COLO829 (cell line): Measurements from ENCODE around the gene TMEM200A.

ENCODE experiments used
- DNase-seq: peaks from one replicate; pipeline ENCODE4 v3.0.0; 2012; ENCODE audit warnings: low spot score

Gene TMEM200A

DNA sequence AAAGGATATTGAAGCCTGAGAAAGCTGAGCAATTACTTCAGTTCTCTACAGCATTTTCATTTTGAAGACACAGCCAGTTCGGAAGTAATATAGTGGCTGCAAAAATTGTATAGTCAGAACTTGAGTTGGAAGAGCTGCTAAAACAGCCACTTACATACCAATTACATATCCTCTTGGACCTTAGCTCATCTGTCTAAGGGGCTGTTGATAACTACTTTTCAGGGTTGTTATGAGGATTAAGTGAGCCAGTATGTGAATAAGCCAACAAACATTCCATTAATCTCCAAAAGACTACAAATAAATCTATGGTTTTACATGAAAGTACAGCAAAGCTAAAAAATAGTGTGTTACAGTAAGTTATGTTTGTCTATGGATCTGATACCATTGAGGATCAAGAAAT, 59.7 kb downstream of the TMEM200A start:
- no peak for DNase-seq

DNA sequence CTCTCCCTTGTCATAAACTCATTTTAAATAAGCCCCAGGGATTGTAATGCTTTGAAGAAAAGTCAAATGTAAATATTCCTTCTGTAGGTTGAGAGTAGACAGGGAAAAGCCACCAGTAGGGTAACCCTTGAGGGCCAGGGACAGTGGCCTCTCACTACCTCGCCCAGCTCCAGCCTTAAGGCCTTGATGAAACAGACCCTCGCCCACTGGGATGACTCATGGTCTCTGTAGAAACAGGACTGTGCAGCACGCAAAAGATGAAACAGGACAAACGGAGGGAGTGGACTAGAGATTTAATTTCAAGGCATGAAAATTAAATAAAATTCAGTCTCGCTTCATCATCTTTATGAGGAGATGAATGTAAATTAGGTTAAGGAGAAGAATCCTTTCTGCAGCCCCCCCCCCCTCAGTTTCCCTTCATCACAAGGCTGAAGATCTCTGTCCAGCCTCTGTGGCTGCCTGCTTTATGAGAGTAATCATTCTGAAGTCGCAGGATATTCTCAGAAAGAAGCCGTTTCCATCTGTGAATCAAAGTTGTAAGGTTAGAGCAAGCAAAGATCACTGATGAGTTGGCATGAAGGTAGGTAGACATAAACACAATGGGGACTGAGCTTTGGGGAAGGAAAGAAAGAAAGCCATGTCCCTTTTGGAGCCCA, 60.4 kb downstream of the TMEM200A start:
- no peak for DNase-seq

GRCh38 chr6:130431346-130431852, 65.6 kb downstream of the TMEM200A start:
- DNase-seq: no peak

- DNase-seq: no peak
Observed at GRCh38 chr6:130432838-130433237, 67.0 kb downstream of the TMEM200A start.

DNA sequence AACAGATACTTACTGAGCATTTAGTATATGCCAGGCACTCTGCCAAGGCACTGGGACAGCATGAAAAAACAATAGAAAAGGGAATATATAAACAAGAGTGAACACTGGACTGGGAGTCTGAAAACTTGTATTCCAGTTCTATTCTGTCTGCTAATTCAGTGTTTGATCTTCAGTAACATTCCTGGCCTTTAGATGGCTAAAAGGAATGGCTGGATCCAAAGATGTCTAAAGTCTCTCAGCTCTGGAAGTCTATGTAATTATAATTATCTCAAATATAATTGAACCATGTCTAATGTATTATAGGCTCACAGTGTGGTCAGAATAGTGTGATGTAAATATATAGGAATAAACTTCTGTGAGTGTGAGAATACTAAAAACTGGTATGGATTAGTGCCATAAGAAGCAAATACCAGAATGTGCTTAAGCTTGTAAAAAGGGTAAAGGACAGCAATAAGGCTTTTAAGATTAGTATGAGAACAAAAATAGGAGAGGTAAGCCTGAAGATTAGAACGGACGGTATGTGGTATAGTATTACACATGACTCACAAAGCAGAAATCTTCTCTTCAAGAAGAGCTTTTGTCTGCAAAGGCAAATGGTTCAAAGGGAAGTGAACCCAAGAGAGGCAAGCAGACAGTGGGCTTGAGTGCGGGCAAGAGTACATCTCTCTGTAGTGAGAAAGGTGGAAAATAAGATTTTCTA, 68.5 kb downstream of the TMEM200A start:
- DNase-seq: no peak

DNA sequence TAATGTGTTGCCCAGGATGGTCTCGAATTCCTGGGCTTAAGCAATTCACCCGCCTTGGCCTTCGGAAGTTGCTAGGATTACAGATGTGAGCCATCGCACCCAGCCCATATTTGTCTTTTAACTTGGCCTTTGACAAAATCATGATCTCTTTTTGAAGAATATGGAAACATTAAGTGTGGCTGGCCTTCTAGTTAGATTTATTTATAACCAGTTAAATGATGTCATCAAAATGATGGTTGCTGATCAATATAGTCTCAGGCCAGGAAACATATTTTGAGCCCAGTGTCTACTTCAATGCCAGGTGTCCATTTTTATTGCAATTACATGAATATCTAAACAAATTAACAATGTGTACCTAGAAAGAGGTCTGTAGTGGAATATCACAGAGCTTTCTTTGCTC, 69.4 kb downstream of the TMEM200A start:
- no peak for DNase-seq

GRCh38 chr6:130437961-130438360, 72.1 kb downstream of the TMEM200A start:
- DNase-seq: no peak

DNA sequence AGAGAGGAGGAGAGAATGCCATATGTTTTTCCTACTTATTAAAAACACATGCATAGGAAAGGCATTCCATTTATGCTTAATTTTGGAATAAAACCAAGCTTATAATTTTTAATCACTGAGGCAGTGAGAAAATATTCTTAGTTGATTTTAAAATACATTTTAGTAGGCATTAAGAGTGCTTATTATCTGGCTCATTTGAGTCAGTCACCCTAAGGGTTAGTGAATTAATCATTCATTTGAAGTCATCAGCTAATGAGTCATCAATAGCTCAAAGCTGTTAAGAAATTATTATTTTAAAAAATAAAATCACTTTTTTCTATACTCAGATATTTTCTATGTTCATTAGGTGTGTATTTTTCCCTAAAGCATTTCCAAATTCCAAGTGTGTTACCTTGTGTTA, 81.6 kb downstream of the TMEM200A start:
- DNase-seq: no peak

DNA sequence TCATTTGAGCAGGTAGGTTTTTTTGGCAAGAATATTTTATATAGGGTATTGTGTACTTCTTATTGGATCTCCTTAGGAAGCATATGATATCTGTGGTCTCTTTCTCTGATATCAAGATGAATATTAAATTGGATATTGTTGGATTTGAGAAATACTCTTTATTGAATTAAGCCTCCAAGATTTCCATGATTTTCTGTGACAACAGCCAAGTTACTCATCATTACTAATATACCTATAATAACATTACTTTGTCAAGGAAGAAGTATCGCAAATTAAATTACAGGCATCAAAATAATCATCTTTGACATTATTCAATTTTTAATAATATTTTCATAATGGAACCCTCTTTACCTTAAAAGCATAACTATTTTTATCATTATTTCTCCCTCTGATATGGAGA, 86.5 kb downstream of the TMEM200A start:
- DNase-seq: no peak

DNA sequence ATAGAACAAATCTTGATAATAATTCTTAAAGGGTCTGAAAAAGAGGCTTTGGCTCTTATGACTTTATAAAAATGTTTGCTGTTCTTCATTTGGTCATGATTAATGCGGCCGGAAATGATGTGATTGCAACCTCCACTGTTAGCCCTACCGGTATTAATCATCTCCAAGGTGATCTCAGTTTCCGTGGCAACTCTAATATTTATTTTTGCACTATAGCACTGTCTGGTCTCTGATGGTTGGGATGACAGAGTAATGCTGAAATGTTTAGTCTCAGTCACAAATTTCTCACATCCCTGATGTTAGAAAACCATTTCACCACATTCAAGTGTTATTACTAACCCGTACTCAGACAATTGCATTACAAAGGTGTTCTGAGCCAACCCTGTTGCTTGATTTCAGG, 87.4 kb downstream of the TMEM200A start:
- DNase-seq: no peak

DNA sequence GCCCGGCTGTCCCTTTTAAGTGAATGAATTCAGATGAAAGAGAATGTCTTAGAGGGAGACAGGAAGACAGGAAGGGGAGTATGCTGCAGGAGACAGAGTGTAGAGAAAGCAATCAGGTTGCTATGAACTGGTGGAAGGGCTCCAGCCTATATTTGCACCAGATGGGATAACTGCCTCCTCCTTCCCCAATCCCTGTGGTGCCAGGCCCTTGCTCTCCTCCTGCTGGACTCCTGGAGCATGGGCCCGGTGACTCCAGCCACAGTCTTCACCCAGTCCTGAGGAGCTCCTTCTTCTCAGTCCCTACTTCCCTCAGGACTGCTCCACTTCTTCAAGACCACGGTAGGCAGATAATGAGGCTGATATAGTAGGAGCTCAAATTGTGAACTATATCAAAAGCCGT, 91.8 kb downstream of the TMEM200A start:
- no peak for DNase-seq

- DNase-seq: no peak
Observed at GRCh38 chr6:130459316-130459715, 93.5 kb downstream of the TMEM200A start.

DNA sequence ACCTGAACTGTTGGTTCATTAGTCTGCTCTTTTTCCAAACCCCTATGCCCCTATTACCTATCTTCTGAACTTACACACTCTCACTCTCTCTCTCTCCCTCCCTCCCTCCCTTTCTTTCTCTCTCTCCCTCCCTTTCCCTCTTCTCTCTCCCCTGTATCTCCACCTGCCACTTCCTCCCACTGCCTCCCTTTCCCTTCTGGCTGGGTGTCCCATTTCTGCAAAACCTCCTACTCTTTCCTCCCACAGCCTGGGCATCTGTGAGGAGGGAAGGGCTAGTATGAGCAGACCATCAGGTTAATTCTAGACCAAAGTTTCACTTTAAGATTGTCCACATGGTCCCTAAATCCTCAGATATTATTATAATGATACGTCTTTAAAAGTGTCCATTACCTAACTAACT, 95.1 kb downstream of the TMEM200A start:
- DNase-seq: no peak

- DNase-seq: no peak
Observed at GRCh38 chr6:130466052-130466747, 100.4 kb downstream of the TMEM200A start.

- no peak for DNase-seq
Observed at GRCh38 chr6:130466748-130467061, 100.9 kb downstream of the TMEM200A start.

GRCh38 chr6:130467146-130468050, 101.6 kb downstream of the TMEM200A start:
- DNase-seq: no peak

DNA sequence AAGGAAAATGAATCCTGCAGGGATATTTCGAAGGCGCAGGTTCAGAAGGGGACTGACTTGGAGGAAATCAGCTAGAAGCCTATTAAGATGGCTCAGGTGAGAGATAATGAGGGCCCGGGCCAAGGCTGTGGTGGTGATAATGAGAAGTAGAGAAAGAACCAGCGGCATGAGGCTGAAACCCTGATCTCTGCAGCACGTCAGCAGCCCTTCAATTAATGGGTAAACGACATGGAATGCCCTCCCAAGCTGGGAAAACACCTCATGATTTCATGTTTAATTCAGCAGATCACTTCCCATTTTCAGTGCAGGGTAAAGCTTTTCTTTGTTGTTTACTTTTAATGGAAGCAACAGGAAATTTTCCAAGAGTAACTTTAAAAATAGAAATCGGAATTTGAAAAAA, 104.9 kb downstream of the TMEM200A start:
- DNase-seq: no peak

DNA sequence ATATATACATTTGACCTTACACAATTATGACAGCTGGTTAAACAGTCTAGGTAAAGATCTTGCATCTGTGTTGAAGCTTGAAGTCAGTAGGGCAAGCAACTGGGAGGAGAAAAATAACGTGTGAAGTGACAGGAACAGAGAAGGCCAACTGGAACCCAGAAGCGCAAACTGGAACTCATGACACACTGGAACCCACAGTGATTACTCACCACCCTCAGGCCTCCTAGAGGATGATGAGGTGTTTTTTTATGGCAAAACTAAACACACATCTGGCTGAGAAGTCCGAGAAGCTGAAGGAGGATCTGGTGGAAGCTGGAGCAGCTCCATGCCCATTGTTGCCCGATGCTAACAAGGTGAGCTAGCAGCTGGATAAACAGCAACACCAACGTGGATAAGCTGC, 108.1 kb downstream of the TMEM200A start:
- DNase-seq: no peak

- DNase-seq: no peak
Observed at GRCh38 chr6:130482645-130483390, 117.0 kb downstream of the TMEM200A start.

- DNase-seq: no peak
Observed at GRCh38 chr6:130485870-130486269, 120.1 kb downstream of the TMEM200A start.

DNA sequence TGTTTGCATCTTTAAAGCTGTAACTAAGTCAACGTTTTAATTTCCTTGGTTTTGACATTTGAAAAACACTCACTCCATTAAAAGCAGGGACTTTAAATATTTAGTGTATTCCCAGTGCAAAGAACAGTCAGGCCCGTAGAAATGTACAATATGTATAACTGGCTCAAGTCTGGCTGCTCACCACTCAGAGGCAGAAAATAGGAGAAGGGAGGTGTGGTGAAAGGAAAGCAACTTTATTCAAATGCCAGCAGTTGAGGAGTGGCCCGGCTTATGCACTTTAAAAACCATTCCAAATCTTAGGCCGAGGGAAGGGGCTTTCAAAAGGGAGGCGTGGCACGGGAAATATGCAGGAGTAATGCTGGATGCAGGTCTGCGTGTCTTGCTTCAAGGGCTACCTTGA, 120.6 kb downstream of the TMEM200A start:
- no peak for DNase-seq

DNA sequence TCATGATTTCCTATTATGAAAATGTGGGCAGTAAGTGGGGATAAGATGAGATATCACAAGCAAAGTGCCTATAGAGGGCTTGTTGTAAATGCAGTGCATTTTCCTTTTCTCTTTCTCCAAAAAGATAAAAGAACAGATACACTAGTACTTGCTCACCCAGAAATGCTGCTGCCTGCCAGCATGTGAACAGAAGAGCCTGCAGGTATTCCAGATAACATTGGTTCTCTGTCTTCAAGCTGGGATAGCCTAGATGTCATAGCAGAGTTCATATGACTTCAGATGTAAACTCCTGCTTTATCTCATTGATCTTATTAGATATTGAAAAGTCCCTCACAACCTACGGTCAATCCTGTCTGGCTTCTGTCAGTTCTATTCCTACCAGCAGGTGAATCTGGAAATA, 123.7 kb downstream of the TMEM200A start:
- DNase-seq: no peak
